SKM-1 treated with dmso at 0.1 percent for 144 hours (cell line): ENCODE data around the gene MDK.
"Not testable (repeated sequence)": the region's sequence is repeated elsewhere in the genome, so short reads cannot be mapped to it uniquely, and the experiment has no call there.

Experiments
- DNase-seq: peaks from one replicate; lab custom pipeline; 2025; ENCODE audit not compliant: unreplicated experiment; lab: John Stamatoyannopoulos, UW

MDK gene

GRCh38 chr11:46367244-46367915 lies 14.1 kb upstream of the MDK start:
- no peak for DNase-seq

DNA sequence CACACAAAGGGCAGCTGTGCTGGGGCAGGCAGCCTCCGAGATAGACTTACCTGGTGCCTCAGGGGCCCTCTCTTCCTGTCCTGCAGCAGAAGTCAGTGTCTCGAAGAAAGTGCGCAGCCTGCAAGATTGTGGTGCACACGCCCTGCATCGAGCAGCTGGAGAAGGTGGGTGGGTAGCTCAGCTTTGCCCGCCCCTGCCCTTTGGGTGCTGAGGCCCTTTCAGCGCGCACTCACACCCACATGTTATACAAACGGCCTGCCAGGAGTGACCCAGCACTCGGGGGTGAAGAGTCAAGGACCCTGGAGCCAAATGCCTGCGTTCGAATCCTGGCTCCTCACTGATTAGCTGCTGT lies 13.6 kb upstream of the MDK start:
- DNase-seq = no peak

DNA sequence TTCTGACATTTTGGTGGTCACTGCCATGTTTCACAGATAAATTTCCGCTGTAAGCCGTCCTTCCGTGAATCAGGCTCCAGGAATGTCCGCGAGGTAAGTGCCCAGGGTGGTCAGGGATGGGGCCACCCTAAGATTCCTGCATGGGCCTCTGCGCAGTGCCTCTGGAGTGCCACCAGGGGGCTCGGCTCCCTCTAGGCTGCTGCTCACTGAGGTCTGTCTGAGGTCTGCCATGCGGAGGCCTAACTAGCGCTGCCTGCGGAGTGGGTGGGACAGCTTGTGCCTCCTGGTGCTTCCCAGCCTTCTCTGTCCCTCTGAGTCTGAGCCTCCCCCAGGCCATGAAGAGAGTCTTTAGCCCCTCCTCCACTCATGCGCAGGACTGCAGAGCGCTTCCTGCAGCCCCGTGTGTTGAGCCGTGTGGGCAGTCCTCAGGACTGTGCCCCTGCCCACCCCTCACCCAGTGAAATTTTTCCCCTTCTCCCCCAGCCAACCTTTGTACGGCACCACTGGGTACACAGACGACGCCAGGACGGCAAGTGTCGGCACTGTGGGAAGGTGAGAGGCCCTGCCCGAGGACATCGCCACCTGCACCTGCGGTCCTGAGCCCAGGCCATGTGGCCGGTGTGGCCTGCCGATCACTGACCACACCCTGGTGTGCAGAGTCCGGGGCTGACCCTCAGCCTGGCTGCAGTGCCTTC lies 11.9 kb upstream of the MDK start:
- peak; percentile 37 for DNase-seq

GRCh38 chr11:46370253-46370652 lies 11.2 kb upstream of the MDK start:
- no peak for DNase-seq

DNA sequence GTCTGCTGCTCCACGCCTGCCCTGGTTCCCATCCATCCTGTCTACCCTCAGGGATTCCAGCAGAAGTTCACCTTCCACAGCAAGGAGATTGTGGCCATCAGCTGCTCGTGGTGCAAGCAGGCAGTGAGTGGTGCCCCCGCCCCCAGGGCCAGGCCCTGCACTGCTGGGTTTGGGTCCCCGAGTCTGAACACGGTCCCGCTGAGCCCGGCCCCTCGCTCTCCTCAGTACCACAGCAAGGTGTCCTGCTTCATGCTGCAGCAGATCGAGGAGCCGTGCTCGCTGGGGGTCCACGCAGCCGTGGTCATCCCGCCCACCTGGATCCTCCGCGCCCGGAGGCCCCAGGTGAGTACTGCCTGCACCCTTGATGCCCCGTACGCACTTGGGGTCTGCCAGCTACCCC lies 10.2 kb upstream of the MDK start:
- not testable (repeated sequence) for DNase-seq

DNA sequence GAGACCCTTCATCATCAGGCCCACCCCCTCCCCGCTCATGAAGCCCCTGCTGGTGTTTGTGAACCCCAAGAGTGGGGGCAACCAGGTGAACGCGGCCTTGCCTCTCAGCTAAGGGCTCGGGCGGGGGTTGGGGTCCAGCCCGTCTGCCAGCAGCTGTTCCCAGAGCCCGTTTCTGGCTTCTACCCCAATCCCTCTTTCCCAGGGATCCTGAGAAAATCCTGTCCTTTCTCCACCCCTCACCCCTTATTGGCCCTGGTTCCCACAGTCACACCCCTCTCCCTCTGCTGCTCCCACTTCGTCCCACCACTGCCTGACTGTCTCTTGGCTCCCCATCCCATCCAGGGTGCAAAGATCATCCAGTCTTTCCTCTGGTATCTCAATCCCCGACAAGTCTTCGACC lies 9.4 kb upstream of the MDK start:
- no peak for DNase-seq

GRCh38 chr11:46372501-46372900 lies 9.0 kb upstream of the MDK start:
- DNase-seq = not testable (repeated sequence)

DNA sequence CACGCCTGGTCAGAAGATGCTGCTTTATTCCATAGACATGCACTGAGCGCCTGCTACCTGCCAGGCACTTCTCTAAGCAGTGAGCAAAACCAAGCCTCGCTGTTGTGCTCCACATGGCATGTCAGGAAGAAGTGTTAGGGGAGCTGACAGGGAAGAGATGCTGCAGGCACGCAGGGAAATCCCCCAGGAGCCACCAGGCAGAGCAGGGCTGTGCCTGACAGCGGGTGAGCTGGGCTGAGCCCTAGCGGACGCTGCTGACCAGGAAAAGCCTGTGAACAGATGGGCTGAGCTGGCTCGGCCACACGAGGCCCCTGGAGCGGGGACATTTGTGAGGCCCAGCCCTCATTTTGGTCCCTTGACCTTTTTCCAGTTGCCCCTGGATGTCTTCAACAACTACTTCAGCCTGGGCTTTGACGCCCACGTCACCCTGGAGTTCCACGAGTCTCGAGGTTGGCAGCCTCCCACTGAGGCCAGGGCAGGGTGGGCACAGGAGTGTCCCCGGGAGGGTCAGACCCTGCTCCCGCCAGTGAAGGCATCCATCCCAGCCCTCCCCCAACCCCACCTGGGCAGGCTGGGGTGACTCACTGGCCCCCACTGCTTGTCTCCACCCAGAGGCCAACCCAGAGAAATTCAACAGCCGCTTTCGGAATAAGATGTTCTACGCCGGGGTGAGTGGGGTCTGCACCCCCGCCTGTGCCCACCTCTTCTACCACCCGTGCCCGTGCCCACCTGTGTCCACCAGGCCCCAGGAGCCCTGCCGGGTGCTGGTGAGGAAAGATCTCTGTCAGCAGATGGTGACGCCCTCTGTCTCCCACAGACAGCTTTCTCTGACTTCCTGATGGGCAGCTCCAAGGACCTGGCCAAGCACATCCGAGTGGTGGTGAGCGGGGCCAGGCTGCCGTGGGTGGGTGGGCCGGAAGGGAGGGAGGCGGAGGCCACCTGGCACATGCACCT lies 7.4 kb upstream of the MDK start:
- no peak for DNase-seq

DNA sequence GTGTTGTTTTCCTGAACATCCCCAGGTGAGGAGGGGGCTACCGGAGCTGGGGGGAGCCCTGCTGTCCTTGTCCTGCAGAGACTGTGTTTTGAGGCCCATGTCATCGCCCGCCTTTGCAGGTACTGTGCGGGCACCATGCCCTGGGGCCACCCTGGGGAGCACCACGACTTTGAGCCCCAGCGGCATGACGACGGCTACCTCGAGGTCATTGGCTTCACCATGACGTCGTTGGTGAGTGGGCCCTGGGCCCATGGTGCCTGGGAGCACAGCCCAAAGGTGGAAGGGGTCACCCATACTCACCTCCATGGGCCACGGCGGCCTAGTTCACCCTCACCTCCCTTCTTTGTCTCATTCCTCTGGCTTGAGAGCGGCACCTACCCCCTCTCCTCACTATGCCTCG lies 6.7 kb upstream of the MDK start:
- DNase-seq = no peak

- no peak for DNase-seq
Observed at GRCh38 chr11:46375392-46376101, 5.9 kb upstream of the MDK start.

DNA sequence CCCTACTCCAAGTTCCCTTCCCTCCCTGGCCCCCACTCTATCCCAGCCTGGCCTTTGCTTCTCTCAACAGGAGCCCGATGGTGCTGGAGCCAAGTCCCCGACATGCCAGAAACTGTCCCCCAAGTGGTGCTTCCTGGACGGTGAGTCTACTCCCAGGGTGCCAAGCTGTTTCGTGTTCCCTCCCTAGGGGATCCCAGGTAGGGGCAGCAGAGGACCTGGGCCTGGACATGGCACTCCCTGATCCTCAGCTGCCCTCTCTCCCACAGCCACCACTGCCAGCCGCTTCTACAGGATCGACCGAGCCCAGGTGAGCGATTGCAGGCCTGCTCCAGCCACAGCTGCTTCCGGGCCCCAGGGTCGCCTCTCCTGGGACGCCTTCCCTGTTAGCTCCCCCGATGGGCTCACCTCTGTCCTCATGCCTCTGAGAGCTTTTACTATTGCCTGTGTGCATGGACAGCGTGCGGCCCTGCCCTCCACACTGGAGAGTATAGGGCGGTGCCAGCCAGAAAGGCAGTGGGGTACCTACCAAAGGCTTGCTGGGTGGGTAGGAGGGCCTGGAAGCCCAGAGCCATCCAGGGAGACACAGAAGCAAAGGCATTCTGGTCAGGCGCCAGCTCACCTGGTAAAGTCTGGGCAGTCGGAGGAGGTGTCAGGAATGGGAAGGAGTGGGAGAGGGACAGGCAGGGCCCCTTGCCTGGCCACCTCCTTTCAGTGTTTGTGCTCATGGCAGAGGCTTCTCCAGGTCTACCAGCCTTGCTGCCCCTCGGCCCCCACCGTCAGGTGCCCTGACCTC lies 5.0 kb upstream of the MDK start:
- no peak for DNase-seq

DNA sequence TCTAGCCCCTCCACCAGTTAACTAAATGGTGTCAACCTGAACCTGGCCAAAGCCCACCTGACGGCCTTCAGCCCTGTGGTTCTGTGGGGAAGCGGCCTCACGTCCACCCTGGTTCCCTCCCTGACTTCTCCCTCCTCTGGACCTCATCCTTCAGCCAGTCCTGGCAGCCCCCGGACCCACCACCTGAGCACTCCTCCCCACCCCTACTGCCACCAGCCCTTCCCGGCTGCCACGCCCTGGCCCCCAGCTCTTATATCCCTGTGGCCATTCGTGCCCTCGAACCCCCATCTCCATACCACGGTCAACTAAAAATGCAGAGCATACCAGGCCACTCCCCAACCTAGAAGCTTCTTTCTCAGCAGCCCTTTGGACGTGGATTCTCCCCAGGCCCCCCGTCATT lies 4.2 kb upstream of the MDK start:
- DNase-seq = no peak

GRCh38 chr11:46377831-46378230 lies 3.6 kb upstream of the MDK start:
- DNase-seq = no peak

GRCh38 chr11:46378296-46378695 lies 3.2 kb upstream of the MDK start:
- no peak for DNase-seq

- no peak for DNase-seq
Observed at GRCh38 chr11:46378811-46379481, 2.5 kb upstream of the MDK start.

GRCh38 chr11:46379482-46380293 lies 1.8 kb upstream of the MDK start:
- not testable (repeated sequence) for DNase-seq

DNA sequence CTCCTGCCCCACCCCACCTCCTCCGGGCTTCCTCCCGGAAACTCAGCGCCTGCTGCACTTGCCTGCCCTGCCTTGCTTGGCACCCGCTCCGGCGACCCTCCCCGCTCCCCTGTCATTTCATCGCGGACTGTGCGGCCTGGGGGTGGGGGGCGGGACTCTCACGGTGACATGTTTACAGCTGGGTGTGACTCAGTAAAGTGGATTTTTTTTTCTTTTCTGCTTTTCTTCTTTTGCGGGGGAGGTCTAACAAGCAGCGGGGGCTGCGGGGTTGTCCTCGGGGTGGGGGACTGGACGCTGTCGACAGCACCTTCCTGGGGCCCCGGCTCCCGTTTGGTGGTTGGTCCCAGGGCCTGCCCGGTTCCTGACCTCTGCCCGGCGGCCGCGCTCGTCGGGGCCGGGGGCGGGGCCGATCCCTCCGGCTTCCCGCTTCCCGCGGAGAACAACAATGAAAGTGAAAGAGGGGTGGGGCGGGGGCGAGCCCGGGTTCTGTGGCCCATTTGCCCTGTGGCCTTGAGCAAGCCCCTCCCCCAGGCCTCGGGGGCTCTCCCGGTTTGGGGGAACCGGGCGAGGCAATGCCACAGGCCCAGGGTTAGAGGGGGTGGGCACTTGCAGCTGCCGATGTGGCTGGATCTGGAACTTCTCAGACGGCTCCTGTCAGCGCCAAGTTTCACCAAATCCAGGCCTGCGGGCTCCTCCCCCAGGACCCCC lies 975 bp upstream of the MDK start:
- no peak for DNase-seq

GRCh38 chr11:46381819-46382645 lies 563 bp downstream of the MDK start:
- no peak for DNase-seq
